Measurements from ENCODE around the gene LCT. TPM values are rescaled to one million over a fixed set of nuclear protein-coding genes. Genes with fewer than 3 reads are reported as not detected.

Gene LCT
- total and polyA plus RNA-seq, 2 of the 4 experiments (the other 2 are of a cell fraction), result under 0.01 TPM; not detected in 1

GRCh38 chr2:135741395-135742324 is 95.3 kb downstream of the LCT start, which contains the start of gene UBXN4:
Gene UBXN4 (plus strand): TSS chr2:135741855. CDS start chr2:135741930, 75 bp downstream.
- peak within 1 kb of the TSS; percentile 98 for H3K4ac ChIP-seq (ENCODE audit: low read depth, low read length)
- in situ Hi-C loops (cut with MboI; ENCODE audit: low sequenced_read_pairs), result no loop called here
- H4K5ac ChIP-seq (ENCODE audit: low read depth, low read length), result peak within 1 kb of the TSS; percentile 79
- peak within 1 kb of the TSS; percentile 97 for H2BK5ac ChIP-seq (ENCODE audit: low read depth, low read length, poor library complexity, severe bottlenecking)
- H2AK5ac ChIP-seq (ENCODE audit: low read depth, low read length), result peak within 1 kb of the TSS; percentile 88; the same call in 1 of the 2 replicates
- ATAC-seq (ENCODE audit: low read depth) (peak; percentile 90), DNase-seq (peak; percentile 99)
- ChIA-PET CTCF (interaction anchor here (0.5 to 1.7 kb wide), 4 partner anchors 9 to 740 kb away, joined by 3 to 6 read pairs (median 4); no protein-coding TSS in a partner anchor), POLR2A (ENCODE audit: unreplicated experiment) (interaction anchor here (0.6 to 1.0 kb wide), 2 partner anchors 15 to 95 kb away, joined by 3 read pairs; partner anchors contain the start of gene LCT)
- peak within 1 kb of the TSS; percentile 48; the same call in 1 of the 2 replicates for H3K4me2 ChIP-seq (ENCODE audit: low read depth, low read length)
- H4K8ac ChIP-seq (ENCODE audit: low read depth in 2 of 2, low read length in 2 of 2), result peak within 1 kb of the TSS; percentile 64 to 99
- peak within 1 kb of the TSS; percentile 95 for H3K23ac ChIP-seq (ENCODE audit: low read depth, low read length)
- H2BK15ac ChIP-seq (ENCODE audit: low read depth, low read length), result peak within 1 kb of the TSS; percentile 1; the same call in 1 of the 3 replicates
- H3K9me3 ChIP-seq (ENCODE audit: control insufficient read depth, insufficient read depth, low read length), result no peaks in the 10 kb centered on the region
- peak within 1 kb of the TSS; percentile 83 for H3K4me3 ChIP-seq (ENCODE audit: insufficient read depth, low read depth, low read length)
- dilution Hi-C loops (cut with HindIII; ENCODE audit: low sequenced_read_pairs, unreplicated experiment), result no loop called here
- H4K91ac ChIP-seq (ENCODE audit: insufficient read depth, low read depth, low read length), result peak within 1 kb of the TSS; percentile 86
- peaks cover 7 to 21% of the 10 kb centered on the region in 2 experiments; a peak in 3 of 4 replicates for H3K79me1 ChIP-seq (ENCODE audit: low read depth in 1 of 2, low read length in 2 of 2)
- peaks cover 25% of the 10 kb centered on the region; the same call in 1 of the 2 replicates for H4K20me1 ChIP-seq (ENCODE audit: insufficient read depth, low read length)
- peak within 1 kb of the TSS; percentile 53 for H3K18ac ChIP-seq (ENCODE audit: low read depth, low read length)
- BruUV-seq (replicated peaks), result no TSS peak
- H3K4me1 ChIP-seq (ENCODE audit: control insufficient read depth, insufficient read depth, low read length), result peaks cover 8% of the 10 kb centered on the region
- WGBS, 2 experiments (ENCODE audit: extremely low coverage in 2 of 2, insufficient read length in 1 of 2), result 0% methylated on average over 39 of the region's 93 CpGs; no CpG with 5 or more reads in 1 of the 2 experiments
- intact Hi-C loops (cut with micrococcal nuclease), result loop anchor here (5.0 kb wide), 1 partner anchor 689 kb away; the partner anchor contains the start of gene RAB3GAP1
- H3K36me3 ChIP-seq (ENCODE audit: control insufficient read depth, insufficient read depth, low read length), result peaks cover 3% of the 10 kb centered on the region
- H3K27me3 ChIP-seq (ENCODE audit: control insufficient read depth, insufficient read depth, low read length), result no peaks in the 10 kb centered on the region
- H3K9me1 ChIP-seq (ENCODE audit: insufficient read depth, low read length), result peaks cover 3% of the 10 kb centered on the region; the same call in 1 of the 2 replicates
- H2BK120ac ChIP-seq (ENCODE audit: low read depth, low read length), result peak within 1 kb of the TSS; percentile 85
- peak within 1 kb of the TSS; percentile 98 for H3K14ac ChIP-seq (replicated peaks; ENCODE audit: low read depth, low read length)
- peak within 1 kb of the TSS; percentile 95 for H2AFZ ChIP-seq (replicated peaks; ENCODE audit: low read length, poor library complexity)
- peak within 1 kb of the TSS; percentile 82 for H3K56ac ChIP-seq (ENCODE audit: extremely low read depth, insufficient read depth, low read length)
- H2BK20ac ChIP-seq (ENCODE audit: low read depth, low read length), result peak within 1 kb of the TSS; percentile 65
- peak within 1 kb of the TSS; percentile 100 for H3K27ac ChIP-seq (ENCODE audit: insufficient read depth, low read length)
- H3K9ac ChIP-seq (ENCODE audit: low read depth, low read length), result peak within 1 kb of the TSS; percentile 100
- H2AK9ac ChIP-seq (replicated peaks; ENCODE audit: low read depth, low read length, poor library complexity), result peak within 1 kb of the TSS; percentile 96
- no peak for TF ChIP-seq MAFK (IDR thresholded peaks at IDR 0.05; ENCODE audit: low read depth, low read length)
- no peak for TF ChIP-seq CEBPB (IDR thresholded peaks at IDR 0.05; ENCODE audit: low read depth, low read length)
- no peak for TF ChIP-seq RAD21 (IDR thresholded peaks at IDR 0.05; ENCODE audit: low read length)
- no peak for TF ChIP-seq SMC3 (IDR thresholded peaks at IDR 0.05; ENCODE audit: low read depth, low read length)
- TF ChIP-seq RFX5 (IDR thresholded peaks at IDR 0.05; ENCODE audit: low read depth, low read length), result no peak
- TF ChIP-seq USF2 (IDR thresholded peaks at IDR 0.05; ENCODE audit: low read depth, low read length), result no peak
- no peak for TF ChIP-seq RCOR1 (IDR thresholded peaks at IDR 0.05; ENCODE audit: insufficient replicate concordance, low read length)
- peak; percentile 54 for TF ChIP-seq CTCF (conservative IDR thresholded peaks at IDR 0.05; ENCODE audit: low read depth, low read length)
- TF ChIP-seq FOS (IDR thresholded peaks at IDR 0.05; ENCODE audit: low read depth, low read length), result peak; percentile 88
- TF ChIP-seq POLR2A (IDR thresholded peaks at IDR 0.05; ENCODE audit: low read depth, low read length), result peak; percentile 94
- TF ChIP-seq CHD1 (IDR thresholded peaks at IDR 0.05; ENCODE audit: low read depth, low read length), result no peak
- peak; percentile 75 for TF ChIP-seq BHLHE40 (IDR thresholded peaks at IDR 0.05; ENCODE audit: low read depth, low read length)
- TF ChIP-seq MAZ (IDR thresholded peaks at IDR 0.05; ENCODE audit: borderline replicate concordance, low read depth, low read length), result peak; percentile 97
- TF ChIP-seq MXI1 (IDR thresholded peaks at IDR 0.05; ENCODE audit: borderline replicate concordance, low read depth, low read length), result peak; percentile 83; the same call in 1 of the 2 replicates
- TF ChIP-seq NFE2L2 (IDR thresholded peaks at IDR 0.05; ENCODE audit: low read depth, low read length), result no peak

All from IMR-90 (cell line).